ENCODE measurements around the gene CALY. TPM values are rescaled to one million over a fixed set of nuclear protein-coding genes. Genes with fewer than 3 reads are reported as not detected.
"Not testable (repeated sequence)": the region's sequence is repeated elsewhere in the genome, so short reads cannot be mapped to it uniquely, and the experiment has no call there.

The CALY gene
- total RNA-seq, 1 donor = not detected

DNA sequence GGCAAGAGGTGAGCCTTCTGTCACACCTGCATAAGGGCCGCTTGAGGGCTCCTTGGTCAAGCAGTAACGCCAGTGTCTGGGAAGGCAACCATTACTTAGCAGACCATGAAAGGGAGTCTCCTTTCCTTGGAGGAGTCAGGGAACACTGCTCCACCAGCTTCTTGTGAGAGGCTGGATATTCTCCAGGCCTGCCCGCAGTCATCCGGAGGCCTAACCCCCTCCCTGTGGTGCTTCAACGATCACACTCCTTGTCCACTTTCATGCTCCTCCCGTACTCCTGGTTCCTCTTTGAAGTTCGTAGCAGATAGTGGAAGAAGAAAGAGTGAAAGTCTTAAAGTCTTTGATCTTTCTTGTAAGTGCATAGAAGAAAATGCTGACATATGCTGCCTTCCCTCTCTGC is 30.8 kb upstream of the CALY start:
- not testable (repeated sequence) for DNase-seq (ENCODE audit: low read depth in 2 of 3, low spot score in 2 of 3)

GRCh38 chr10:133366751-133367150 is 30.1 kb upstream of the CALY start:
- no peak for DNase-seq (ENCODE audit: low read depth in 2 of 3, low spot score in 2 of 3)

- no peak for DNase-seq (ENCODE audit: low read depth in 2 of 3, low spot score in 2 of 3)
These were observed 29.4 kb upstream of the CALY start for GRCh38 chr10:133366130-133366478.

DNA sequence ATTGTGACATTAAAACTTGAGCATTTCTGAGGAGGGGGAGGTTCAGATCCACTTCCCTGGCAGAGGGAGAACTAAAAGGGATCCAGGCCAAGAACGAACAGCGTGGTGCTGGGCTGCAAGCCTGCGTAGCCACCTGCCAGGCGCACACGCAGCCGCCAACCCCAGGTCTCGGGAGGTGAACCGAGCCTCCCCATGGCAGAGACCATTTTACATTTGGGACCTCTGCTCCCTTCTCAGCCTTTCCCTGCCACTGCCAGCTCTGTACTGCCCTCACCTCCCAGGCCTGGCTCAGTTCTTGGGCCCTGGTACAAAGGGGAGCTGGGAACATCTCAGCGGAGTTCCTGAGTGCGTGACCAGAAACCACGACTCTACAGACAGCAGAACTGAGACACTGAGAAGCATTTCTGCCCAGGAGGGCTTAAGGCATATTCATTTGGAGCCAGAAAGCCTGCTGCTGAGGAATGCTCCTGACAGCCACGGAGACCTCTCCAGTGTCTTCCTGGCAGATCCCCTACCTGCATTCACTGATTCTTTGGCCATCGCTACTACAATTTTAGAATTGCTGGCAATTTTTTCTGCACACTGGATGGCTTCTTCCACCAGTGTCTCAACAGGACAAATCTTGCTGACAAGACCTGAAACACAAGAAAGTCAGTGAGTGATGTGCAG is 28.9 kb upstream of the CALY start:
- DNase-seq (ENCODE audit: low read depth in 2 of 3, low spot score in 2 of 3) = no peak

DNA sequence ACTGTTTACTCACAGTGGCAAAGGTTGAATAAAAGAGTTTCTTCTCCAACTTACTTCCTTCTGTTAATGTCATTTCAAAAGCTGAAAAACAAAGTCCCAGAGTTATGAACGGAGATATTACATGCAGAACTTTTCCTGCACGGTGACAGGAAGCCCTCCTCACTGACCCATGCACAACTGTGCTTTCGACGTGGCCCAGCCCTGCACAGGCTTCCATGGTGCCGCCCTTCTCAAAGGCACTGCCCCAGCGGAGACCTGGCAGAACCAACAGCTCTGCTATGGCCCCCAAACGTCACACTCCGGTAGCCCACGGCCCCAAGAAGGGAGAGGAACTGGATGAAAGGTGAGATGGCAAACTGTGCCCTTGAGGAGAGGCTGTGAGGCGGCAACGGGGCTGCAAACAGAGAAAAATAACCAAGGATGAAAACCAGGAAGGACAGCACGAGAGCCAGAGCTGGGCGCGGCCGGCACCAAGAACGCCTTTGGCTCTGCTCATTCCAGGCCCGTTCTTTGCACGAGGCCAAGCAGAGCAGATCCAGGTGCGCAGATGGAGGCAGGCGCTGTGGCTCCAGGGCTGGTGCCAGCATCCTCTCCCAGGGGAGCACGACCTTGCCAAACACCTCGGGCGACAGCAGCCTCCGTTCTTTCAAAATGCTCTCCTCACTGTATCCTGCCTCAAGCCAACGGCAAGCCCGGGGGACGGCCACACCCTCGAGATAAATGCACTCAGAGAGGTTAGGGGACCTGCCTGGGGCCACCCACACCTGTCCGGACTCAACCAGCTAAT is 28.1 kb upstream of the CALY start:
- DNase-seq (ENCODE audit: low read depth in 2 of 3, low spot score in 2 of 3) = no peak

DNA sequence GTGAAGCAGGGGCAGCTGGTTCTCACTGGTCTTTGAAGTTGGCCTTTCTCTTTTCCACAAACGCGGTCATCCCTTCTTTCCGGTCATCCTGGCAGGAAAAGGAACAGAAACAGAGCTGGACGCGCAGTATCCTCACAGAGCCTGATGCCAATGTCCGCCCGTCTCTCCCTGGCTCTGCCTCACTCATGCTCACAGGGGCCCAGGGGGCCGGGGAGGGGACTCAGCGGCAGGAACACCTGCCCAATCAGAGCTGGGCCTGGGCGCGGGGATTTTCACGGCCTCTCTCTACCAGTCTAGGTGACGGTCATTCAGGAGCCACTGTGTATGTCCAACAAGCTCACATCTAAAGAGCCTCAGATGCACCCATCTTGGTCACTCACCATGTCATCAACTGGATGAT is 26.1 kb upstream of the CALY start:
- DNase-seq (ENCODE audit: low read depth in 2 of 3, low spot score in 2 of 3) = no peak

- DNase-seq (ENCODE audit: low read depth in 2 of 3, low spot score in 2 of 3) = no peak
These were observed 25.2 kb upstream of the CALY start for GRCh38 chr10:133361773-133362441.

GRCh38 chr10:133361227-133361626 is 24.5 kb upstream of the CALY start:
- no peak for DNase-seq (ENCODE audit: low read depth in 2 of 3, low spot score in 2 of 3)

DNA sequence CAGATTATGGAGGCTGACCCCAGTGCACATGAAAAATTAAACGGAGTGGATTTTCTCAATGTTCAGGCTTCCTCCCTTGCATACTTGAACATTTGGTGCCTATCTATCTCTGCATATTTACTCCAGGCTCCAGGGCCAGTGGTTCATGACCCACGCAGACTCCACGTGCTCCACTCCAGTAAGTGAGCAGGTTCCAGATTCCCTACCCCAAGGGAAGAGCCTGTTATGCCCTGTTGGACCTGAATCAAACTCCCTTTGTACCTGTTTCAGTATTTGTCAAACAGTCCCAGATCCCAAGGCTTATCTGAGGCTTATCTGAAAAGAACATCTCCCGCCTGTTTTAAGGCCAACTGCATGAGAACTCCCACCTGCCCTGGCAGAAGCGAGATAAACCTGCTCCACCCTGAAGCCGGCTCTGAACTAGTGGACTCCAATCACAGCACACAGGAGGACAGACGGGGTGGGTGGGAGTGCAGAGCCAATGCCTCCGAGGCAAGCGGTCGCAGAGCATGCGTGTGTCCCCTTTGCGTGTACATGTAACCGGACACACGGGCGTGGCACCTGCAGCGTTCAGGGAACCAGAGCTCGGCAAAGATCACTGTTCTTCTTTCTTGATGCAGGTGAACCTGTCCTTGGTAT is 23.4 kb upstream of the CALY start:
- DNase-seq (ENCODE audit: low read depth in 2 of 3, low spot score in 2 of 3) = no peak

DNA sequence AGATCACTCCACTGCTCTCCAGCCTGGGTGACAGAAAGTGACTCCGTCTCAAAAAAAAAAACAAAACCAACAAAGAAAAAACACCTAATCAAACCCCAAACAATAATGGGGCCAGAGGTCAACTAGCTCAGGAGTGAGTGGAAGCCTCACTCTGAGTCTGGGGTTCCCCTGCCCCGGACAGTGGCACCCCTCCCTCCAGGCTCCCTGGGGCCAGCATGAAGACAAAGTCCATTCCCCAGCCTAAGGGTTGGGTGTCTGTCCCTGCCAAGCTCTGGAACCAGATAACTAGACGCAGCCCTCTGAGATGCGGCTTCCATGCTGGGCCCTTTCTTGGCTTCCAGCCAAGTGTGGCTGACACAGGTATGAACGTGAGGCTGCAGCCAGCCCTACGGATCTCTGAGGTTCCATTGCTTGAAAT is 22.9 kb upstream of the CALY start:
- DNase-seq (ENCODE audit: low read depth in 2 of 3, low spot score in 2 of 3) = no peak

GRCh38 chr10:133358925-133359310 is 22.2 kb upstream of the CALY start:
- DNase-seq (ENCODE audit: low read depth in 2 of 3, low spot score in 2 of 3) = no peak

- no peak for DNase-seq (ENCODE audit: low read depth in 2 of 3, low spot score in 2 of 3)
These were observed 21.6 kb upstream of the CALY start for GRCh38 chr10:133358162-133358924.

DNA sequence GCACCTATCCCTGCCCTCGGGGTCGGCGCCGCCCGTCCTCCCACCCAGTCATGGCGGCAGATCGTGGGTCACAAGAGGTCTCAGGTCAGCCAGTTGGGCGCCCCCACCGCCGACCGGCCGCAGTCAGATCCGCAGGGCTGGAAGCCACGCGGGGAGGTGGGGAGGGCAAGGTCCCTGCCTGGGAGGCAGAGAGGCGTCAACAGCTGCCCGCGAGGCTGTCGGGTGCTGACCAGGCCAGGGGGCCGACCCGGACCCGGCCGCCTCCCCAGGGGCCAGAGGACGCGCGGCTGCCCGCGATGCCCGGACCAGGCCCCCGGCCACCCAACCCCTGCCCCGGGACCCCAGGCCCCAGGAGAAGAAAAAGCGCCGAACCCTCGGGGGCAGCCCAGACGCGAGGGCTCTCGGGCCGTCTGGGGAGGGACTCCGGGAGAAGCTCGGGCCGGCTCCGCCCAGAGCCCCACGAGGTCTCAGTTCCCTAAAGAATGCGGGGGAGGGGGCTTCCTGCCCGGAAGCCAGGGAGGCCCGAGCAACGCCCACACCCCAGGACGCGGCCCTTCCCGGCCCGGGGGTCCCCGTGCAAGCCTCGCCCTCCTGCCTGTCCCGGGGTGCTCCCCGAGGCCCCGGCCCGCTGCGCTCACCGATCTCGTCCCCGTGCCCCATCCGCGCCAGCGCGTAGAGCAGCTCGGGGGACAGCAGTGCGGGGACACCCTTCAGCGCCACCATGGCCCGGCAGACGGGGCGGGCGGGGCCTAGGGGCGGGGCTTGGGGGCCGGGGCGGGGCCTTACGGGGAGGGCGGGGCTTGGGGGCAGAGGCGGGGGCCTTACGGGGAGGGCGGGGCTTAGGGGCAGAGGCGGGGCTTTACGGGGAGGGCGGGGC is 20.8 kb upstream of the CALY start, which contains the start of gene FUOM:
Gene FUOM, minus strand, starts transcription at position 735 of the 877 bp plus-strand sequence. Its CDS starts 12 bp downstream, at position 723.
- DNase-seq (ENCODE audit: low read depth in 2 of 3, low spot score in 2 of 3) = peak in 2 of 3 donors; percentile 76 to 83

DNA sequence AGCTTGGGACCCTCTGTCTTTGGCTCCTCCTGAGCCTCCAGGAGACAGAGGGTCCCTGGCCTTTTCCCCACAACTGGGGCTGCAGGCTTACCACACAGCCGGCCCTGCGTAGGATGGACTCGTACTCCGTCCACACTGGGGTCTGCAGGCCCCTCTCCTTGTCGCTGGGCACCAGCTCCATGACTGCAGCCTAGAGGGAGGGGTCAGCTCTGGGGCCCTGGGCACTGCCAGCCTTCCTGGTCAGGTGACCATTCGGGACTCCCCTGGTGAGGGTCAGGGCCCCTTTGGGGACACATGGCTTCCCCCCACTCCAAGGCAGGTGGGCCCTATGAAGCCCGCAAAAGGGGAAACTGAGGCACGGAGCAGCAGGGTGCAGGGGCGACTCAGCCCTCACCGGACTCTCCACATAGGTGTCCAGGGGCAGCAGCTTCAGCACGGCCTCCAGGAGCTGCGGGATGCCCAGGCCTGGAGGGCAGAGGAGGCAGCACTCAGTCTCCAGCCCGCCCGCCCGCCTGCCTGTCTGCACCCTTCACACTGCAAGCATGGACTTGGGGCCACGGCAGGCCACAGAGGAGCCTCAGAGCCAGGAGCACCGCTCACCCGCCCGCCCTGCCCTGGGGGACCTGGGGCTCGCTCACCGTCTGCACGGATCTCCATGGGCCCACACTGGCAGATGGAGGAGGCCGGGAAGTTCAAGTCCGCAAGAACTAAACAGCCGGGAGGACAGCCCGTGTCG is 20.0 kb upstream of the CALY start:
- DNase-seq (ENCODE audit: low read depth in 2 of 3, low spot score in 2 of 3) = no peak

DNA sequence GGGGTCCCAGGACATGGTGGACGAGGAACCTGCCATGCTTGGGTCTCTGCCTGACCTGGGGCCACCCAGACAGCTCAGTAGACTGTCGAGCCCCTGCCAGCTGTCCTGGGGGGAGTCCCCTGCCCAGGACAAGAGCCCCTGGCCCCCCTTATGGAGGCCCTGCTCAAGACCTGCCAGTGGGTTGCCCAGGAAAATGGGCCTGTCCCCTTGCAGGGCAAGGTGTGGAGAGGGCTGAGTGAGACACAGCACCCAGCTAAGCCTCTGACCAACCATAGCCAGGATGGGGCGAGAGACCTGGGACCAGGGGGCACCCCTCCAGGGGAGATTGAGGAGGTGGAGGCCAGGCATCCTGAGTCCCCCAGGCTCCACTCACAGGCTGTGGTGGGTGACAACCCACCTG is 19.3 kb upstream of the CALY start:
- no peak for DNase-seq (ENCODE audit: low read depth in 2 of 3, low spot score in 2 of 3)

GRCh38 chr10:133355266-133355665 is 18.6 kb upstream of the CALY start:
- no peak for DNase-seq (ENCODE audit: low read depth in 2 of 3, low spot score in 2 of 3)

GRCh38 chr10:133354672-133355240 is 18.1 kb upstream of the CALY start:
- DNase-seq (ENCODE audit: low read depth in 2 of 3, low spot score in 2 of 3) = no peak

DNA sequence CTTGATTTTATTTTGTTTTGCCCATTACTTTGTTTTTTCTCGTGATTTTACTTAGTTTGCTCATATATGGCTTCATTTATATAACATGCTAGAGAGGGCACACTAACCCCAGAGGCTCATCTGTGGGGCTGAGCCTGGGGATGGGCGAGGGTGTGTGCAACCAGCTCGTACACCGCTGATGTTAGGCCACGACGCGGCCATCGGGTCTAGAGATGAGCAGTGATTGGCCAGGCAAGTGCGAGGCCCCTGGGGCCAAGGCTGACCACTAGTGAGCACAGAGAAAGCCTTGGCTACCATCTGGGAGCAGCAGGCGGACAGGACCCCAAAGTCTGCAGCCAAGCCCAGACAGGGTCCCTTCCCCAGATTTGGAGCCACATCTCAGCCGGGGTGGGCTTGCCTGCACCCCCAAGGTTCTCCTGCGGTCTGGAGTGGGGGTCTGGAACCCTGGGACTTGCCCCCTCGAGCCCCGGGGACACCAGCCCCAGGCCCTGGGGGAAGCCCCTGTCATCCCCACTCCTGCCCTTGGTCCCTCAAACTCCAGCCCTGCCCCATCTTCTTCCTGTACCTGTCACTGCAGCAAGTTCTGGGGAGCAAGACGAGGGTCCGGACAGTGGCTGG is 17.4 kb upstream of the CALY start:
- DNase-seq (ENCODE audit: low read depth in 2 of 3, low spot score in 2 of 3) = no peak

All from hematopoietic multipotent progenitor cell (in vitro differentiated cells).